PC-9 (cell line): Measurements from ENCODE around the gene SOCS6.

ENCODE experiments used
- EZH2 ChIP-seq: fragments of 200-600 bp; sonication (generic); IDR thresholded peaks from 2 replicates; pipeline ENCODE4 v1.8.0; 2017; ENCODE audit warnings: antibody characterized with exemption, low read depth
- TF ChIP-seq, protein P1 (sequence below): fragments of 200-600 bp; sonication (generic); conservative IDR thresholded peaks from 2 replicates; pipeline ENCODE4 v1.6.1; 2017; ENCODE audit warnings: mixed run types, antibody characterized with exemption, mild to moderate bottlenecking, moderate library complexity

DNA sequence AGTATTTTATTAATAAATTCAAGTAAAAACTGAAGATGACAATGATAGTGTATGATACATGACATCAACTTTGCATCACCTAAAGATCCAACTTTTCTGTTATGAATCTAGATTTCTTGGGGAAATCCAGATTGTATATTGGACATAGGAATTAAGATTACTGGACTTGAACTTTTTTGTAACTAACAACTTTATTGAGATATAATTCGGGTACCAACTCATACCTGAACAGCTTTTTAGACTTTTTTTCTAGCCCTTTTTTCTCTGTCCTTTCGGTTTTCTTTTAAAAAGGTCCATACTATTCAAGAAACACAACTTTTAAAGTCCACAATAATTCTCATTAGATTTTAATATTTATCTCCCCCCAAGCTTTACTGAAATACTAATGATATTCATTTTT, 1.1 kb upstream of the SOCS6 start:
- TF ChIP-seq, protein P1, sequence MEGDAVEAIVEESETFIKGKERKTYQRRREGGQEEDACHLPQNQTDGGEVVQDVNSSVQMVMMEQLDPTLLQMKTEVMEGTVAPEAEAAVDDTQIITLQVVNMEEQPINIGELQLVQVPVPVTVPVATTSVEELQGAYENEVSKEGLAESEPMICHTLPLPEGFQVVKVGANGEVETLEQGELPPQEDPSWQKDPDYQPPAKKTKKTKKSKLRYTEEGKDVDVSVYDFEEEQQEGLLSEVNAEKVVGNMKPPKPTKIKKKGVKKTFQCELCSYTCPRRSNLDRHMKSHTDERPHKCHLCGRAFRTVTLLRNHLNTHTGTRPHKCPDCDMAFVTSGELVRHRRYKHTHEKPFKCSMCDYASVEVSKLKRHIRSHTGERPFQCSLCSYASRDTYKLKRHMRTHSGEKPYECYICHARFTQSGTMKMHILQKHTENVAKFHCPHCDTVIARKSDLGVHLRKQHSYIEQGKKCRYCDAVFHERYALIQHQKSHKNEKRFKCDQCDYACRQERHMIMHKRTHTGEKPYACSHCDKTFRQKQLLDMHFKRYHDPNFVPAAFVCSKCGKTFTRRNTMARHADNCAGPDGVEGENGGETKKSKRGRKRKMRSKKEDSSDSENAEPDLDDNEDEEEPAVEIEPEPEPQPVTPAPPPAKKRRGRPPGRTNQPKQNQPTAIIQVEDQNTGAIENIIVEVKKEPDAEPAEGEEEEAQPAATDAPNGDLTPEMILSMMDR, result no peak
- TF ChIP-seq EZH2, result no peak
